ENCODE data around the gene IL13RA2.

GRCh38 chrX:114999906-115000305 lies 17.5 kb downstream of the IL13RA2 start:
- no peak for TF ChIP-seq FOSL2 (CRISPR knock-in tag; IDR thresholded peaks at IDR 0.05)
- no peak for TF ChIP-seq KDM4B (CRISPR knock-in tag; IDR thresholded peaks at IDR 0.05)
- no peak for TF ChIP-seq ZNF317 (CRISPR knock-in tag; IDR thresholded peaks at IDR 0.05)
